Right renal pelvis (tissue), 4 donors: ENCODE data around the gene PAQR3. TPM values are rescaled to one million over a fixed set of nuclear protein-coding genes. Genes with fewer than 3 reads are reported as not detected.
A peak's percentile ranks its signal among the peaks of the same experiment; 100 is the strongest.

Source experiments
- DNase-seq, 4 donors: peaks; one replicate each; pipeline ENCODE4 v3.0.0-alpha.2; 2013; ENCODE audit warnings: low read depth in 4 of 4, low spot score in 3 of 4, missing footprints in 1 of 4
- polyA plus RNA-seq, 4 donors: library from polyadenylated mRNA; unstranded; fragments of 120-200 nt; gene quantifications; one replicate each; pipeline ENCODE4 v1.2.1, GENCODE V29; 2013; ENCODE audit not compliant: insufficient read length in 4 of 4

The PAQR3 gene
- 10 to 100 TPM; 18.8 to 21.3 (median 21.0) TPM for polyA plus RNA-seq

GRCh38 chr4:78938868-78939666, at the start of gene PAQR3:
TSS of gene PAQR3 (minus strand) at chr4:78939438. CDS start at chr4:78939224, 214 bp downstream.
- DNase-seq: peak; percentile 65 to 79 (median 72)

GRCh38 chr4:78987683-78988082, 48.4 kb upstream of the PAQR3 start:
- no peak for DNase-seq

- no peak for DNase-seq
Observed at GRCh38 chr4:78984593-78984992, 45.4 kb upstream of the PAQR3 start.

GRCh38 chr4:78975865-78976264, 36.6 kb upstream of the PAQR3 start:
- no peak for DNase-seq

GRCh38 chr4:78971776-78972175, 32.5 kb upstream of the PAQR3 start:
- no peak for DNase-seq

- no peak for DNase-seq
Observed at GRCh38 chr4:78971326-78971725, 32.1 kb upstream of the PAQR3 start.

GRCh38 chr4:78962597-78963115, 23.4 kb upstream of the PAQR3 start:
- no peak for DNase-seq

- no peak for DNase-seq
Observed at GRCh38 chr4:78960926-78961325, 21.7 kb upstream of the PAQR3 start.

GRCh38 chr4:78956975-78957374, 17.7 kb upstream of the PAQR3 start:
- DNase-seq: no peak

- DNase-seq: no peak
Observed at GRCh38 chr4:78953769-78954666, 14.8 kb upstream of the PAQR3 start.

GRCh38 chr4:78953231-78953630, 14.0 kb upstream of the PAQR3 start:
- no peak for DNase-seq

- no peak for DNase-seq
Observed at GRCh38 chr4:78951862-78952472, 12.7 kb upstream of the PAQR3 start.

- DNase-seq: no peak
Observed at GRCh38 chr4:78949735-78950134, 10.5 kb upstream of the PAQR3 start.

GRCh38 chr4:78945651-78946179, 6.5 kb upstream of the PAQR3 start:
- DNase-seq: no peak

- DNase-seq: no peak
Observed at GRCh38 chr4:78944381-78944780, 5.1 kb upstream of the PAQR3 start.

- no peak for DNase-seq
Observed at GRCh38 chr4:78940752-78941151, 1.5 kb upstream of the PAQR3 start.

- no peak for DNase-seq
Observed at GRCh38 chr4:78939667-78940008, 400 bp upstream of the PAQR3 start.

GRCh38 chr4:78938474-78938867, 767 bp downstream of the PAQR3 start:
- no peak for DNase-seq

GRCh38 chr4:78937837-78938236, 1.4 kb downstream of the PAQR3 start:
- no peak for DNase-seq

- no peak for DNase-seq
Observed at GRCh38 chr4:78936989-78937388, 2.2 kb downstream of the PAQR3 start.
